HG03558 (cell line): Measurements from ENCODE around the gene MAPK11.

Experiments
- ATAC-seq: cut with Tn5 transposase; IDR thresholded peaks from one replicate; pipeline ENCODE4 v1.9.1; 2021; ENCODE audit warnings: moderate number of reproducible peaks; ENCODE audit not compliant: unreplicated experiment; ENCODE audit errors: extremely low read depth

MAPK11 gene

DNA sequence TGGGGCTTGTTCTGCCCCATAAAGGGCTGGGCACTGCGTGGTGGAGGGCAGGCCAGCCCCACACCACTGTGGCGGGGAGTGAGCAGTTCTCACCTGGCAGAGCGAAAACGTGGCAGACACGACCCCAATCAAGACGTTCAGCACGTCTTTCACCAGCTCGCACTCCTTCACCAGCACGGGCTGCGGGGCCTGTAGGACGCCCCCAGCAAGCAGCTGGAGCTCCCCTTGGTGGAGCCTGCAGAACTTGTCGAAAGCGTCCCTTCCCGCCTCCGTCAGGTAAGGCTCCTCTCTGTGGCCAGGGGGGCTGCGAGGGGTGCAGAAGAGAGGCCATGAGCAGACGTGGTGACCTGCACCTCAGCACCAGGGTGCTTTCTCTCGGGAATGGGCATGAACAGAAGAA is 37.0 kb downstream of the MAPK11 start:
- no peak for ATAC-seq

DNA sequence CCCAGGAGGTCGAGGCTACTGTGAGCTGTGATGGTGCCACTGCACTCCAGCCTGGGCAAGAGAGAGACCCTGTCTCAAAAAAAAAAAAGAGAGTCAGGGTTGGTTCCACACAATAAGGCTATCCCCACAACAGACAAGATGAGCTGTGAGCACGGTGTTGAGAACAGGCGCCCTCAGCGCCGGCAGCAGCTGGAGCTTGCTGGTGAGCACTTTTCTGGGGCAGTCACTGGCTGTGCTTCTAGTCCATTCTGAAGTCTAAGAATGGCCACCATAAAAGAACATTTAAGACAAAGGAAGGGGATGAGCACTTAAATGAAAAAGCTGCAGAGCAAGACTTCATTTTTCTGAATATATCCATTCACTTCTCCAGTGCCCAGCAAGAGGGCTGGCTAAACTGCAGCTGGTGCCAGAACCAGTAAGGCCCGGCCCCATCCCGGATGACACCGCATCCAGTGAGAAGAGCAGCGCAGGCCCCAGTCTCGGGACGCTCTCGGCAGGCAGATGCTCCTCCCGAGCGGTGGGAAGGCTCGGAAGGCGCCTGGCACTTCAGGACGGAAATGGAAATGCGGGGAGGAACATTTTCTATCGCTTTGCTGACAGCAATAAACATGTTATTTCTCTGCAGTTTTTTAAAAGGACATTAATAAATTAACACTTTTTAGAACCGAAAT is 37.6 kb downstream of the MAPK11 start:
- ATAC-seq: no peak

DNA sequence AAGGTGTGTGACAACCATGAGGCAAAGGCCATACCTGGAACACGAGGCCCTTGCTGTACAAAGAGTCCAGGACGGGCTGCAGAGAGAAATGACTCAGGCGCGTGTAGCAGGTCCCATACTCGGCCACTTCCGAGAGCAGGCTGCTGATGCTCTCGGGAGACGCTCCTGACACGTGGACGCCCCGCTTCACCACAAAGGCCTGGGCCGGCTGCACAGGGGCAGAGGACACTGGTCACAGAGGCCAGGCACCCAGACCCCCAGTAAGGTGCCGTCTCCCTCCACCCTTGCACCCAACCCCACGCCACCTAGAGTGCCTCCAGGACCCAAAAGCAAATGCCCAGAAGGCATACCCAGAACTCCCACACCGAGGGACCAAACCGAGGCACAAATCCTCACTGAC is 40.8 kb downstream of the MAPK11 start:
- no peak for ATAC-seq

DNA sequence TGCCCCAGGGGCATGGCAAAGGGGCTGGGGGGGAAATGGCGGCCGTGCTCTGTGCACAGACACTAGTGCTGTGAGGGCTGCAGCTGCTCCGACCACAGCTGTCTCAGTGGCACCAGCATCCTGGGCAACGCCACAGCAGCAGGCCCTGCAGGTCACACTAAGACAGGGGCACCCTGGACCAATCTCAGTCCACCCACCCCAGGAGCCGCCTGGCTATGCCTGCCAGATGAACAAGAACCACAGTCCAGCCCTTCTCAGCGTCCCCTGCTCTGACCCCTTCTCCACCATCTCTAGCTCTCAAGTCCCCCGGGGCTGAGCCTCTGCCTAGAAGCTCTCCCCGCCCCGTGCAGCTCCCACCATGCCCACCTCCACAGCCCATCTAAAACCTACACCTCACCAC is 41.8 kb downstream of the MAPK11 start:
- no peak for ATAC-seq

DNA sequence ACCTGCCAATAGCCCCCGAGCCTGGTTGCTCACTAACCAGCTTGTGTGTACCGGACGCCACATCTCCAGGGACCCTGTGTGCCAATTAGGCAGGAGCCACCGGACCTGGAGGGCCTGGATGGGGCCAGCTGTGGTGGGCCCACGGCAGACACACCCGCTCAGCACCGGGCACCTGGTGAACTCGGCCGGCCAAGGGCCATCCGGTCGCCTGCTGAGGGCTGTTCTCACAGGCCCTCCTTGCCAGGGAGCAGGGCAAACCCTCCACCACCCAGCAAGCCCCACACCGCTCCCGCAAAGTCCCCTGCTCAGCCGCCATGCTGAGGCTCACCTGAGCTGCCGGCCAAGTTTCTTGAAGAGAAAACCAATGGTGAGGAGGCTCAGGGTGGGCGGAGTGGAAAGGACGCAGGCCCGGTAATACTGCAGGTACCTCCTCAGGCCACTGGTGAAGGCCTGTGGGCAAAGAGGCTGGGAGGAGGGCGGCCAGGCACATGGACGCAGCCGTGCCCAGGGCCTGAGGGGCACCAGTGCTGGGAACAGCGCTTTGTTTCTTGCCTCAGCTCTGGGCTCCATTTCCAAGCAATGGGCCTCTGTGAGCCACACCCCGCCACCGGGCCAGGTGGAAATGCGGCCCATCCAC is 42.5 kb downstream of the MAPK11 start:
- ATAC-seq: no peak

DNA sequence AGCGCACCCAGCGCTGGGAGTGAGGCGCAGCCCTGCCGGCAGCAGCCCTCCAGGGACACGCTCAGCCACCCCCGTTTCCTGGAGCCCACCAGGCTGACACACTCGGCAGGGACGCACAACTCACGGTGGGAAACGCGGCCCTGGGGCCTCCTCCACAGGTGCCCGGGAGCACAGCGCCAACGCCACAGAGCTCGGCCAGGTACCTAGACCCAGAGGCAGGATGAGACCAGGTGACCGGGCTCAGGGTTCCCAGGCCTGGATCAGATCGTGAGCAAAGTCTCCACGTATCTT is 43.4 kb downstream of the MAPK11 start:
- no peak for ATAC-seq

DNA sequence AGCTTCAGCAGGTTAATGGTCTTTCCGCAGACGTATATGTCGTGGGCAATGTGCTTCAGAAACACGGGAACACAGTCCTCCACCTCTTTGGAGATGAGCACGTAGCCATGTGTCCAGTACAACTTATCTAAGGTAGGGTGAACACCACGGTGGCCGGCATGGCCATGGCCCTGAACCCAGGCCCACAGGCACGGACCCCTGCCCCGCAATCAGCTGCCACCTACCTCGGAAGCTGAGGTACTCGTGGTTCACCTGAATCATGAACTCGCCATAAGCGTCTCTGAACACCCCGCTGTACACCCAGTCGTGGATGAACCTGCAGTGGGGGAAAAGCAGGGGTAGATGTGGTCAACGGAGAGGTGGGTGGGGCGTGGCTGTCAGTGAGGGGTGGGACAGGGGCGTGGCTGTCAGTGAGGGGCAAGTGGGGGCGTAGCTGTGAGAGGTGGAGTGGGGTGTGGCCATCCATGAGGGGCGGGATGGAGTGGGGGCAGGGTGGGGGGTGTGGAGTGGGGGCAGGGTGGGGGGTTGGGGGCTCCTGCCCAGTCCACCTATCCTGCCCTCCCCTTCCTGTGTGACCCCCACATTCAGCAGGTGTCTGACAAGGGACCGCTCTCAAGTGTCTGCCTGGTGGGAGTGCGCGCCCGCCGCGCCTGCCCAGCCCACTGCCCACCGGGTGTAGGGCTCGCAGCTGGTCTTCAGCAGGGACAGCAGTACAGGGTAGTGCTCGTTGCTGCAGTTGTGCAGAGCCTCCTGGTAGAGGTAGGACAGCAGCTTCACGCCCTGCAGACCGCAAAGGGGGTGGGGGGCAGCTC is 43.9 kb downstream of the MAPK11 start:
- ATAC-seq: no peak

DNA sequence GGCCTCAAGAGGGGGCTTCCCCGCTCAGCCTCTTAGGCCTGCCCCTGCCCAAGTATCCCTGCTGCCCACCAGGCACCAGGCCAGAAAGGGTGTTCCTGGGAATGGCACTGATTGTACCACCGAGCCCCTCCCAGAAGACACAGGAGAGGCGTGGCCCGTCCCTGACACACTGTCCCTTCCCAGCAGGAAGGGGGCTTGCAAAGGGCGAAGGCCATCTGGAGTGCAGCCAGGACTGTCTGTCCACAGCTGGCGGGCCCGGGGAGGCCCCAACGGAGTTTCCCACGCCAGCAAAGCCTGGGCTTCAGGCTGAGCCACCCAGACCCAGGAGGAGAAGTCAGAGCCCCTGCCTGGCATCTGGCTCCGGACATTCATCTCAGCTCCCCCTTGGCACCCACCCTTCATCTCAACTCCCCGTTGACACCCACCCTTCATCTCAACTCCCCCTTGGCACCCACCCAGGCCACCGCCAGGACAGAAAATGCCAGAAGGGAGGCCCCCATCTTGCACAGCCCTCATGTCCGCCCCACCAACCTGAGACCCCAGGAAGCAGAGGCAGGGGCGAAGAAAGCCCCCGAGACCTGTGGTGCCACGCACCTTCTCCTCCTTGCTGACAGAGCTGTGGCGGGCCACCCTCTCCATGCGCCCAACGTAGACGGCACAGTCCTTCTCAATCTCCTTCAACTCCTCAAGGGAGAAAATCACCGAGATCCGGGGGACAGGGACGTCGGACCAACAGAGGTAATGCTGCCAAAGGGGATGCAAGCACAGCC is 44.8 kb downstream of the MAPK11 start:
- ATAC-seq: no peak

DNA sequence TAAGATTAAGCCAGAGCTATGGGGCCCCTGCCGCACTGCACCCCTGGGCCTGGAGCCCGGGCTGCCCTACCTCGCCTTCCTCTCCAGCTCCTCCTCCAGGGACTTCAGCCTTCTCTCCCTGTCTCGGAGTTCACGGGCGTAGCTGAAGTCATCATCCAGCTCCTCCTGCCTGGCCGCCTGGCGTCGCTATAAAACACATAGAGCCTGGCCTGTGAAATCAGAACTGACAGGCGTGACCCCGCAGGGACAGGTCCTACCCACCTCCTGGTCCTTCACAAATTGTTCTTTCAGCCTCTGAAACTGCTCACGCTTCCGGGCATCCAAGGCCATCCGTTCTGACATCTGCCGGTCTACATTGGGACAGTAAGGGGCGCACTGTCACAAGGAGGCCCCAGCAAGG is 46.1 kb downstream of the MAPK11 start:
- no peak for ATAC-seq

DNA sequence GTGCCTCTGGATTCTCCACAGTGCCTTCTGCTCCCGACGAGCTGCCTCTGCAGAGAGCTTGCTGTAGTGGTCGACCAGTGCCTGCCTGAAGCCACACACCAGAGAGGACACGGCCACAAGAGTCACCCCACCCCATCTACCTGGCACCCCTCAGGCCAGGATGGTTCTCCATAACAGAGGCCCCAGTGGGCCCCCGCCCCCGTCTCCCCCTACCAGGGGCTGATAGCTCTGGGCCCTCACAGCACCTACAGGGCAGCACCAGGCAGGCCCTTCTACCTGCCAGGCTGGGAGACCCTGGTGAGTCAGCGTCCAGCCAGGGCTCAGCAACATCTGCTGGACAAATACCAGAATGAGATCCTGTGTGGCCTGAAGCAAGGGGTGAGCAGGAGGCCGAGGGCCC is 47.7 kb downstream of the MAPK11 start:
- no peak for ATAC-seq

DNA sequence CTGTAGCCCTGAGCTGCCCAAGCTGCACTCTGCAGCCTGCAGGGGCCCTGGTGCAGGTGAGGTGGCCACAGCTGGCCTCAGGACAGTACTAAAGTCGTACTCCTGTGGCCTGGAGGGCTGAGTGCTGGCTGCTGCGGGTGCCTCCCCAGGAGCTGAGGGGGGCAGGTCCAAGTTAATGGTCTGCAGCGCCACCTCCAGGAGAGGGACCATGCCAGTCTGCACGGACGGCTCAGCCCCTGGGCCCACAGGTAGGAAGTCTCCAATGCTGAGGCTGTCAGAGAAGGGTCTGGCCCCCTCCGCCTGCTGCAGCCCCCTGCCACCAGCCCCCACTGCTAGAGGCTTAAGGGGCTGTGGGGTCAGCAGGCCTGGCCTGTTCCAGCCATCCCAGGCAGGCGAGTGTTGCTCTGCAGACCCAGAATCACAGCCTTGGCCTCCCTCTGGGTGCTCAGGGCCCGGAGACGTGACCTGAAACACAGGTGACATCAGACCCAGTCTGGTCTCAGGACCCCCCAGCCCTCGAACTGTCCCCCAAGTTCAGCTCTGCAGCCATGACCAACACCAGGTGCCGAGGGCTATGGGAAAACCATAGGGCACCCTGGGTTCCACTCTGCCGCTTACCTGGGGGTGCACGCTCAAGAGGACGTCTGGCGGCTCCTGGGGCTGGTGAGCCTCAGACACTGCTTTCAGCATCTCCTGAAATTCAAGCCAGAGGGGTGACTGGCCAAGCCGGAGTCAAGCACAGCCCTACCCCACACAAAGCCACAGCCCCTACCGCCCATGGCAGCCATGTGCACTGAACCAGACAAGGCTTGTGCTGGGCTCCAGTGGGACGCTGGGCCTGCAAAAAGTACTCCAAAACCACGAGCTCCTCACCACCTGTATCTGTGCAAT is 48.5 kb downstream of the MAPK11 start:
- no peak for ATAC-seq

DNA sequence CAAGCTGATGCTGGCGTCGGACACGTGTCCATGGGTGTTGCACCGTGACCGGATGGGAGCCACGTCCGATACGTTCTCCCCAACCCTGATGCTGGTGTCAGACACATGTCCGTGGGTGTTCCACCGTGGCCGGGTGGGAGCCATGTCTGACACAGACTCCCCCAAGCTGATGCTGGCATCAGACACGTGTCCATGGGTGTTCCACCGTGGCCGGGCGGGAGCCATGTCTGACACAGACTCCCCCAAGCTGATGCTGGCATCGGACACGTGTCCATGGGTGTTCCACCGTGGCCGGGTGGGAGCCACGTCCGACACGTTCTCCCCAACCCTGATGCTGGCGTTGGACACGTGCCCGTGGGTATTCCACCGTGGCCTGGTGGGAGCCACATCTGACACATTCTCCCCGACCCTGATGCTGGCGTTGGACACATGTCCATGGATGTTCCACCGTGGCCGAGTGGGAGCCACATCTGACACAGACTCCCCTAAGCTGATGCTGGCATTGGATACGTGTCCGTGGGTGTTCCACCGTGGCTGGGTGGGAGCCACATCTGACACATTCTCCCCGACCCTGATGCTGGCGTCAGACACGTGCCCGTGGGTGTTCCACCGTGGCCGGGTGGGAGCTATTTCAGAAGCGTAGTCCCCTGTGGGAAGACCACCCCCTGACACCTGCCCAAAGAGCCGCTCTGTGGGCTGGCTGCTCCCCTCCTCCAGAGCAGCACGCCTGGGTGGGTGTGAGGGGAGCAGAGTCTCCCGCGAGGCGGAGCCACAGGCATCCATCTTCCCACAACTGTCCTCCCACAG is 49.4 kb downstream of the MAPK11 start:
- no peak for ATAC-seq

DNA sequence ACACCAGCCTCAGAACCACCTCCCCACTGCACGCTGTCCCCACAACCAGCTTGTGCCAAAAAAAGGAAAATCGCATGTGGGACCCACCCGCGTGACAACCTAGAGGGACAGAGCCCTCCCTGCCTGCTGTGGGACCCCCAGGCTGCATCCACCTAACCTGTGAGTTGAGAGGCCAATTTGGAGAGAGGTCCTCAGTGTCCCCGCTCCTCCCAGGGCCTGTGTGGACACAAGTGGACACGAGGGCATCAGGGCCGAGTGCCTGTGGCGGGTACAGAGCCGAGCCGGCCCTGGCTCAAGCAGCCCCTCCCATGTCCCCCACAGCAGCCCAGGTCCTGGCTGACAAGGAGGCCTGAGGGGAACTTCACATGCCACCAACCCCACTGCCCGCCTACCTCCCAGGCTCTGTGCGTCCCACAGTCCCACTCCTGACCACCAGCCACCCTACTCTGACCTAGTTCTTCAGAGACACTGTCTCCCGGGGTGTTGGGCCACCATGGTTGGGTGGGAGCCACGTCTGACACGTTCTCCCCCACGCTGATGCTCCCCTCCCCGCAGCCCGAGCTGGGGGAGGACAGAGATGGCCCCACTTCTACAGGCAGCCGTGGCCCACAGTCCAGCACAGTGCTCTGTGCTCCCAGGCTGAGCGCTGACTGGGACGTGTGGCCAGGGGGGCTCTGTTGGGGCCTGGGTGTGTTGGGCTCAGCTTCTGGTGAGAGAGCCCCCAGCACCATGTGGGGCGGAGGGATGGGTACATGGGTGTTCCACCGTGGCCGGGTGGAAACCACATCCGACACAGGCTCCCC is 50.2 kb downstream of the MAPK11 start:
- no peak for ATAC-seq

DNA sequence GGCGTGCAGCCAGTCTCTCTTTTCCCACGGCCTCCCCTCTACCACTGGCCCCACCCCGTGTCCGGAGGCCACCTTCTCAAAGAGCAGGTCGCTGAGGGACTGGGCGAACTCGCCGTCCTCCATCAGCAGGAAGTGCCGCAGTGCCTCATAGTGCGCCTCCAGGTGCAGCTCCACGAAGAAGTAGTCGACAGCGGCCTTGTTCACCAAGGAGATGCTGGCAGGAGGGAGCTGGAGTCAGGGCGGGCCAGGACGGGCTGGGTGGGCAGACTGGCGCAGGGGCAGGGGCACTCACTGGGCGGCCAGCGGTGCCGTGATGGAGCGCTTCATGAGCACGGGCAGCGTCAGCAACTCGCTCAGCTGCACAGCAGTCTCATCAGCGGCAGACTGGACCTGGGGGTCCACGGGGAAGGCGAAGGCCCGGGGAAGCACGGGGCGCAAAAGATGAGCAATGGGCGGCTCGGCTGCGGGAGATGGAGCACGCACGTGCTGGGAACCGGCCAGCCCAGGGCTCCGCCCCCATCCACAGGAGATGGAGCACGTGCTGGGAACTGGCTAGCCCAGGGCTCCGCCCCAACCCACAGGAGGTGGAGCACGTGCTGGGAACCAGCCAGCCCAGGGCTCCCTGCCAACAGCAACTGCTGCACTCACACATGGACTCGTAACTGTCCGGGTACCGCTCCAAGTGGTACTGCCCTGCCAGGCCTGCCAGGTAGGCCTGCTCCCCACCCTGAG is 51.0 kb downstream of the MAPK11 start:
- ATAC-seq: no peak

DNA sequence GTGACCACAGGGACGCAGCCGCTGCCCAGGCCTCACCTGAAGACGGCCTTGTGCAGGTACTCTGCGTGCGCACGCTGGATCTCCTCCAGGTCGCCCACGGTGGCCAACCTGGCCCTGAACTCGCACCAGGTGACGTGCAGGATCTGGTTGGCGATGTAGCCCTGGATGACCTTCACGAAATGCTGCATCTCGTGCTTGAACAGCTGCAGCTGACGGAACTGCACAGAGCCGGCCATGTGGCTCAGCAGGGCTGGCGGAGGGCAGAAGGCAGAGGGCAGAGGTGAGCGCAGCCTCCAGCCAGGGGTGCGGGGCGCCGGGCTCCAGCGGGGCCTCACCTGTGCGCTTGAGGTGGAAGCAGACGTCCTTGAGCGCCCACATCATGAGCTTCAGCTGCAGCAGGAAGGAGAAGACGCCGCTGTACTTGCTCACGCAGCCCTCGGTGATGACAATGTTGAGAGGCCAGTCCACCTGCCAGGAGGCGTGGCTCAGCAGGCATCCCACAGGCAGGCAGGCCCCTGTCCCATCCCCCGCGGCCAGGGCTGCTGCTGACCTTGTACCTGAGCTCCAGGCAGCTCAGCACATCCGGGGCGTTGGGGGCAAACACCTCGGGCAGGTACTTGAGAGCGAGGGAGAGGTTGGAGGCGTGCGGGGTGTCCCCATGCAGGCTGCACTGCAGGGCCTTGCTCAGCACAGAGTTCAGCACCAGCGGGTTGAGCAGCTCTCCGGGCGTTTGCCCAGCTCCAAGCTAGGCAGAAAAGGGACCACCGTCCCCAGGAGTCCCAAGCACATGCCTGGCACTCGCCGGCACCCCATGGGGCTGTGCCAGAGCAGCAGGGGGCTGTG is 51.8 kb downstream of the MAPK11 start:
- ATAC-seq: no peak

DNA sequence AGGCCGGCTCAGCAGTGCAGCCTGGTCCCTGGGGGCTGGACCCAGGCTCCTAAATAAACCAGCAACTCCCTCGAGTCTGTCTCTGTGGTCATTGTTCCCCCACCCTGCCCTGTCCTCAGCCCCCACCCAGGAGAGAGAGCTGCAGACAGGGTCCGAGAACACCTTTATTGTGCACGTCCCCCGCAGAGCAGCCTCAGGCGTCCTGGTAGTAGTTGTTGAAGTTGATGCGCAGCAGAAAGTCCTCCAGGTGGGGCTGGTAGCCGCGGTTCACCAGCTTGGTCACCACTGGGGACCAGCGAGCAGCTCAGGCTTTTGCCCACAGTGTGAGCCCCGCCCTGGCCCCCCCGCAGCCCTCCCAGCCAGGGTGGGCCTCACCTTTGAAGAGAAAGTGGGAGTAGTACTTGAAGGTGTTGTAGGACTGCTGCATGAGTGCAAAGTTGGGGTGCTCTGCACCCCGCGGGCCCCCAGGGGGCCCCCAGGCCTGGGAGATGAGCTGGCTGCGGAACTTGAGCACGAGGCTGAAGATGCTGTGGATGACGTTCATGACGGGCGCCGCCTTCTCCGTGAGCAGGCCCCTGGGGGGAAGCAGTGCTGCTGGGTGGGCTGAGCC is 52.5 kb downstream of the MAPK11 start:
- no peak for ATAC-seq
